CD8-positive, alpha-beta memory T cell (primary cell): ENCODE results near the gene BCL11B. TPM values are rescaled to one million over a fixed set of nuclear protein-coding genes. Genes with fewer than 3 reads are reported as not detected.
A peak's percentile ranks its signal among the peaks of the same experiment; 100 is the strongest.

ENCODE experiments used
- CTCF ChIA-PET: fragments of 350-600 bp; sonication (Branson Sonifier 250); formaldehyde crosslinking; loops from one replicate; lab custom pipeline; 2021; ENCODE audit warnings: antibody characterized with exemption; lab: Charles Lee
- POLR2A ChIA-PET: fragments of 350-600 bp; sonication (Branson Sonifier 250); formaldehyde crosslinking; loops from one replicate; lab custom pipeline; 2021; ENCODE audit warnings: antibody characterized with exemption; lab: Charles Lee
- DNase-seq, 5 donors: peaks; one replicate each; pipeline versions ENCODE4 v3.0.0 to v3.0.0-alpha.2; 2020 to 2022; ENCODE audit warnings: mixed read lengths in 1 of 5
- H3K27ac ChIP-seq: one replicate; pipeline ENCODE4 v1.7.0; 2013; ENCODE audit warnings: low read depth, mild to moderate bottlenecking, low read length, moderate library complexity
- H3K27me3 ChIP-seq: 2 replicates; pipeline ENCODE4 v1.7.0; 2013; ENCODE audit warnings: low read length, mild to moderate bottlenecking; ENCODE audit not compliant: insufficient read depth, poor library complexity, severe bottlenecking
- H3K36me3 ChIP-seq: 2 replicates; pipeline ENCODE4 v1.7.0; 2013; ENCODE audit warnings: mild to moderate bottlenecking, low read length, moderate library complexity; ENCODE audit not compliant: insufficient read depth
- H3K4me1 ChIP-seq: 2 replicates; pipeline ENCODE4 v1.7.0; 2013; ENCODE audit warnings: mild to moderate bottlenecking, low read length, moderate library complexity; ENCODE audit not compliant: insufficient read depth
- H3K4me3 ChIP-seq: 2 replicates; pipeline ENCODE4 v1.7.0; 2013; ENCODE audit warnings: mild to moderate bottlenecking, low read length
- H3K9me3 ChIP-seq: 2 replicates; pipeline ENCODE4 v1.7.0; 2013; ENCODE audit warnings: mild to moderate bottlenecking, low read length
- H3K27ac Mint-ChIP-seq, 8 donors: one replicate each; pipeline ENCODE4 v1.8.0; 2020 to 2021; ENCODE audit warnings: mixed read lengths in 8 of 8, mild to moderate bottlenecking in 6 of 8, inconsistent platforms in 3 of 8, moderate library complexity in 3 of 8
- H3K27me3 Mint-ChIP-seq, 2 donors: one replicate each; pipeline ENCODE4 v1.8.0; 2020 to 2021; ENCODE audit warnings: mixed read lengths in 2 of 2, mild to moderate bottlenecking in 1 of 2, moderate library complexity in 1 of 2
- H3K36me3 Mint-ChIP-seq, 3 donors: one replicate each; pipeline ENCODE4 v1.8.0; 2020 to 2021; ENCODE audit warnings: mixed read lengths in 3 of 3, inconsistent platforms in 1 of 3, mild to moderate bottlenecking in 1 of 3
- H3K4me1 Mint-ChIP-seq, 3 donors: one replicate each; pipeline ENCODE4 v1.8.0; 2020 to 2021; ENCODE audit warnings: mixed read lengths in 3 of 3, inconsistent platforms in 1 of 3, mild to moderate bottlenecking in 1 of 3
- H3K4me3 Mint-ChIP-seq, 7 donors: one replicate each; pipeline ENCODE4 v1.8.0; 2020 to 2021; ENCODE audit warnings: mixed read lengths in 7 of 7, mild to moderate bottlenecking in 6 of 7, moderate library complexity in 4 of 7, inconsistent platforms in 2 of 7
- H3K9me3 Mint-ChIP-seq, 5 donors: one replicate each; pipeline ENCODE4 v1.8.0; 2020 to 2022; ENCODE audit warnings: mixed read lengths in 5 of 5, mild to moderate bottlenecking in 3 of 5, moderate library complexity in 2 of 5, inconsistent platforms in 1 of 5
- polyA plus RNA-seq: library from polyadenylated mRNA; unstranded; fragments of 300-500 nt; fragmentation: Illumina TruSeq; gene quantifications from one replicate; pipeline ENCODE4 v1.2.3, GENCODE V29; 2021
- total RNA-seq, 2 experiments: library from RNA; stranded (reverse); gene quantifications; one replicate each; pipeline ENCODE4 v1.2.3, GENCODE V29; 2021

BCL11B gene
- total and polyA plus RNA-seq, 3 experiments from 2014 or later = 9.7 to 42.5 (median 42.0) TPM

DNA sequence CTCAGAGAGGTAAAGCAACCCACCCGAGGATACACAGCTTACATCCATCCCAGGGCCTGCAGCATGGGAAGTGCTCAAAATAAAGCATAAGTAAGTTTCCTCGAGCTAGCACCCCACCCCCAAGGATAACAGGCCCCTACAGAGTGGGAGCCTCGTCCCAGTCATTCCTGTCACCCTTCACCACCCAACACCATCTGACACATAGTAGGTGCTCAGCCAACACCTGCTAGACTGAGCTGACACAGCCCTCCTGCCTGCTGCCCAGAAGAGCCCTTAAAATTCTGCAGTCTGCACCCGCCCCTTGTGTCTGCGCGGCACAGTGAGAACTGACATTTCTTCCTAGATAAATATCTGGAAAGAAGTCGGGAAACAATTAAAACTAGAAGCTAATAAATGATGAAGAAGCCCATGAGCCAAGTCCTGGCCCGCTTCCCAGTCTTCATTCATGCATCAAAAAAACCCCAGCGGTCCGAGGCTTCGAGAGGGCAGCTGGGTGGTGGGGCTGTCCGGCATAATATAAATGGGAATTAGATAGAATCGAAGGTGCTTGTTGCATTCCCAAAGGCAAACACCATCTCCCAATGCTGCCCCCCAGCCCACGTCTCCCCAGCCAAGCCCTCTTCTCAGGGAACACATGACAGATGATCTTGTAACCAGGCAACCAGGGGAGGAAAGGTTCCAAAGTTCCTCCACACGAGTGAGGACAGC is 76.2 kb downstream of the BCL11B start:
- CTCF ChIA-PET = interaction anchor here (1.2 to 2.1 kb wide), 8 partner anchors 8 to 76 kb away, joined by 3 to 6 read pairs (median 5); partner anchors contain the start of gene BCL11B
- Histone ChIP-seq H3K4me3 (no peak overlapping the region), H3K36me3 (peaks cover 27% of the 10 kb centered on the region), H3K4me1 (peaks cover 99% of the 10 kb centered on the region), H3K9me3 (no peaks in the 10 kb centered on the region), H3K27ac (no peak overlapping the region), H3K27me3 (no peaks in the 10 kb centered on the region)
- Mint-ChIP-seq H3K27me3 (peaks cover 0 to 10% of the 10 kb centered on the region in 2 donors), H3K4me3 (peak overlapping the region in 6 of 7 donors; percentile 51 to 92 (median 60)), H3K27ac (peak overlapping the region; percentile 91 to 98 (median 96)), H3K36me3 (peaks cover 5 to 82% (median 8%) of the 10 kb centered on the region in 3 donors), H3K9me3 (no peaks in the 10 kb centered on the region), H3K4me1 (peaks cover 92 to 100% (median 97%) of the 10 kb centered on the region in 3 donors)
- POLR2A ChIA-PET = interaction anchor here (0.6 to 1.6 kb wide), 3 partner anchors 9 to 1988 kb away, joined by 4 to 14 read pairs (median 4); no protein-coding TSS in a partner anchor
- DNase-seq = peak in 1 of 5 donors; percentile 13

DNA sequence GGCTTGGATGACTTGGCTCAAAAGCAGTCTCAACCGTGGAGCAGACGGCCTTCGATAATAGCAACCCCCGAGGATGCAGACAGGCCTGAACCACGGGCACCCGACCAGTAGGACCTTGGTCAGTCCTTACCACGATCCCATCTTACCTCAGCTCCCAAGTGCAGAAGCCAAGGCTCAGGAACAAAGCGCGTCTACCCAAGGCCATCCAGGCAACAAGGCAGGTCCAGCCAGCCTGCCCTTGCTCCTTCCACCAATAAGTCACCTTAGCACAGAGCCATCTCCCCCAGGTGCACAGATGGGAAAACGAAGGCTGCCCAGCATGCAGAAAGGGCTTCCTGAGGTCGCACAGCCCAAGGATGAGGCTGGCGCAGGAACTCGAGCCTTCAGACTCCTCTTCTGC is 77.3 kb downstream of the BCL11B start:
- Histone ChIP-seq H3K9me3 (no peaks in the 10 kb centered on the region), H3K36me3 (peaks cover 27% of the 10 kb centered on the region), H3K4me1 (peaks cover 99% of the 10 kb centered on the region), H3K4me3 (no peak overlapping the region), H3K27ac (no peak overlapping the region), H3K27me3 (no peaks in the 10 kb centered on the region)
- no peak for DNase-seq
- Mint-ChIP-seq H3K4me3 (peak overlapping the region; percentile 51 to 92 (median 83)), H3K9me3 (no peaks in the 10 kb centered on the region), H3K27ac (peak overlapping the region; percentile 65 to 98 (median 96)), H3K36me3 (peaks cover 5 to 75% (median 8%) of the 10 kb centered on the region in 3 donors), H3K4me1 (peaks cover 94 to 100% (median 100%) of the 10 kb centered on the region in 3 donors), H3K27me3 (peaks cover 0 to 10% of the 10 kb centered on the region in 2 donors)
- POLR2A ChIA-PET = interaction anchor here (0.6 to 1.6 kb wide), 4 partner anchors 10 to 1987 kb away, joined by 4 to 14 read pairs (median 6); no protein-coding TSS in a partner anchor
- CTCF ChIA-PET = interaction anchor here (0.8 to 2.1 kb wide), 6 partner anchors 16 to 77 kb away, joined by 3 to 6 read pairs (median 4); partner anchors contain the start of gene BCL11B

DNA sequence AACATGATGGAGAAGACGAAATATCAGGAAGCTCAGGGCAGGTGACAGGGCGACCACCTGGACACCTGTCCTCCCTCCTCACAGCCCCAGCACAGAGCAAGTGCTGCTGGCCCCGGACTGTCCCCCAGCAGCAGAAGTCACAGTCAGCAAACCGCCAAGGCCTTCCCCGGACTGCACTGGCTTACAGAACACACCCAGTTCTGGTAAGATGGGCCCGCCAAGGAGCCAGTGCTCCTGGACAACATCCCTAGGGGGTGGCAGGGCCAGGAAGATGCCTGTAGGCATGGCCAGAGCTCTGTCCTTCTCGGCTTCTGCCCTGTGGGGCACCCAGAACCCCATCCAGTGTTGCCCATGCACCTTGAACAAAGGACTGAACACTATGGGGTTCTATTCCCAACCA is 77.9 kb downstream of the BCL11B start:
- POLR2A ChIA-PET = interaction anchor here (0.6 to 1.6 kb wide), 3 partner anchors 11 to 61 kb away, joined by 4 to 7 read pairs (median 4); no protein-coding TSS in a partner anchor
- H3K4me1 ChIP-seq = peaks cover 99% of the 10 kb centered on the region
- H3K9me3 ChIP-seq = no peaks in the 10 kb centered on the region
- CTCF ChIA-PET = interaction anchor here (0.8 to 2.1 kb wide), 6 partner anchors 15 to 77 kb away, joined by 3 to 6 read pairs (median 4); partner anchors contain the start of gene BCL11B
- H3K27me3 Mint-ChIP-seq = peaks cover 0 to 12% of the 10 kb centered on the region in 2 donors
- peaks cover 95 to 100% (median 100%) of the 10 kb centered on the region in 3 donors for H3K4me1 Mint-ChIP-seq
- no peaks in the 10 kb centered on the region for H3K27me3 ChIP-seq
- no peak overlapping the region for H3K27ac ChIP-seq
- DNase-seq = peak in 1 of 5 donors; percentile 49
- H3K9me3 Mint-ChIP-seq = no peaks in the 10 kb centered on the region
- H3K36me3 ChIP-seq = peaks cover 24% of the 10 kb centered on the region
- H3K36me3 Mint-ChIP-seq = peaks cover 5 to 71% (median 8%) of the 10 kb centered on the region in 3 donors
- H3K4me3 ChIP-seq = peak overlapping the region; percentile 13
- H3K4me3 Mint-ChIP-seq = peak overlapping the region; percentile 83 to 95 (median 88)
- peak overlapping the region; percentile 94 to 98 (median 96) for H3K27ac Mint-ChIP-seq

DNA sequence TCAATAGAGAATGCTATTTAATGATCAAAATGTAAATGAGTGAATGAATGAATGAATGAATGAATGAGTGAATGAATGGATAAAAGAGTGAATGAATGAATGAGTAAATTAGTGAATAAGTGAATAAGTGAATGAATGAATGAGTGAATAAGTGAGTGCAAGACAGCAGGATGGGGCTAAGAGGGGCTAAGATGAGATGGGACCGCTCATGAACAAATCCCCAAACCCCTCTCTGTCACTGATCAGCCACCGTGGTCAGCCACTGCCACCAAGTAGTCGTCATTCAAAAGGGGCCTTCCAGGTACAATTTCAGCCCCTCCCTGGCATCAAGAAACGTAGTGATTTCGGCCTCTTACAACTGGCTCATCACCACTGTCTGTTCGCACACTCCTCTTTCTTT is 79.2 kb downstream of the BCL11B start:
- Mint-ChIP-seq H3K27me3 (peaks cover 0 to 9% of the 10 kb centered on the region in 2 donors), H3K27ac (peak overlapping the region; percentile 94 to 98 (median 96)), H3K9me3 (no peaks in the 10 kb centered on the region), H3K36me3 (peaks cover 0 to 64% (median 4%) of the 10 kb centered on the region in 3 donors), H3K4me1 (peaks cover 93 to 100% (median 98%) of the 10 kb centered on the region in 3 donors), H3K4me3 (peak overlapping the region; percentile 83 to 95 (median 88))
- POLR2A ChIA-PET = interaction anchor here (0.5 kb wide), 1 partner anchor 195 kb away, joined by 3 read pairs; no protein-coding TSS in a partner anchor
- Histone ChIP-seq H3K4me3 (peak overlapping the region; percentile 63), H3K27me3 (no peaks in the 10 kb centered on the region), H3K4me1 (peaks cover 97% of the 10 kb centered on the region), H3K27ac (peak overlapping the region; percentile 68), H3K36me3 (peaks cover 13% of the 10 kb centered on the region), H3K9me3 (no peaks in the 10 kb centered on the region)
- peak in 2 of 5 donors; percentile 34 to 58 for DNase-seq
- CTCF ChIA-PET = interaction anchor here (2.4 to 3.4 kb wide), 3 partner anchors 14 to 73 kb away, joined by 9 to 20 read pairs (median 16); no protein-coding TSS in a partner anchor

DNA sequence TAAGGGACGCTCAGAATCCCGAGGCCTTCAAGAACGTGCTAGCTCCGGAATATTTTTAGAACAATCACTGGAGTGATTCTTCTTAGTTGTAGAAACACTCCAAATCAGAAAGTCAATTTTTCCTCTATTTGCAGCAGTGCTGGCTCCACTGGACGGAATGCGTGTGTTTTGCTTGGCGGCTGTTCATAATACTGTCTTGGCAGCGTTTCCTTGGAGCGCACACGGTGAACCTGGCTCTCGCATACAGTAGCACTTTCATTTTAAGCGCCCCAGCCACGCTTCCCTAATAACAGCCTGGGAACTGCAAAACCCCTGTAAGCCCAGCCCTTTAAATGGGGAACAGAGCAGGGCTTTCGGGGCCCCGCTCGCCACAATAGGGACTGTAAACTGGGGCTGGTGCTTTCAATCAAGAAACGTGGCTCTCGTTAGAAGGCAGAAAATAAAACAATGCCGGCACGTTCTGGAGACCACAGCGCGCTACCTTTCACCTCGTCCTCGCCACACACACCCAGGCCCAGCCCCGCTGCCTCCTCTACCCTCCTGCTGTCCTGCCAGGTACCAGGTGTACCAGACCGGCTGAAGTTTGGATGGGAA is 79.9 kb downstream of the BCL11B start:
- H3K9me3 ChIP-seq = no peaks in the 10 kb centered on the region
- POLR2A ChIA-PET = interaction anchor here (0.6 to 2.6 kb wide), 16 partner anchors 11 to 1590 kb away, joined by 3 to 33 read pairs (median 3); partner anchors contain the start of gene BCL11B
- Mint-ChIP-seq H3K27ac (peak overlapping the region; percentile 94 to 98 (median 96)), H3K9me3 (no peaks in the 10 kb centered on the region), H3K4me3 (peak overlapping the region; percentile 83 to 95 (median 88)), H3K27me3 (peaks cover 0 to 9% of the 10 kb centered on the region in 2 donors), H3K36me3 (peaks cover 0 to 63% (median 4%) of the 10 kb centered on the region in 3 donors), H3K4me1 (peaks cover 93 to 100% (median 98%) of the 10 kb centered on the region in 3 donors)
- peak overlapping the region; percentile 63 for H3K4me3 ChIP-seq
- H3K27me3 ChIP-seq = no peaks in the 10 kb centered on the region
- peak overlapping the region; percentile 68 for H3K27ac ChIP-seq
- peak in 2 of 5 donors; percentile 59 to 60 for DNase-seq
- peaks cover 5% of the 10 kb centered on the region for H3K36me3 ChIP-seq
- CTCF ChIA-PET = interaction anchor here (0.8 to 3.4 kb wide), 11 partner anchors 9 to 1053 kb away, joined by 3 to 20 read pairs (median 4); no protein-coding TSS in a partner anchor
- H3K4me1 ChIP-seq = peaks cover 97% of the 10 kb centered on the region

DNA sequence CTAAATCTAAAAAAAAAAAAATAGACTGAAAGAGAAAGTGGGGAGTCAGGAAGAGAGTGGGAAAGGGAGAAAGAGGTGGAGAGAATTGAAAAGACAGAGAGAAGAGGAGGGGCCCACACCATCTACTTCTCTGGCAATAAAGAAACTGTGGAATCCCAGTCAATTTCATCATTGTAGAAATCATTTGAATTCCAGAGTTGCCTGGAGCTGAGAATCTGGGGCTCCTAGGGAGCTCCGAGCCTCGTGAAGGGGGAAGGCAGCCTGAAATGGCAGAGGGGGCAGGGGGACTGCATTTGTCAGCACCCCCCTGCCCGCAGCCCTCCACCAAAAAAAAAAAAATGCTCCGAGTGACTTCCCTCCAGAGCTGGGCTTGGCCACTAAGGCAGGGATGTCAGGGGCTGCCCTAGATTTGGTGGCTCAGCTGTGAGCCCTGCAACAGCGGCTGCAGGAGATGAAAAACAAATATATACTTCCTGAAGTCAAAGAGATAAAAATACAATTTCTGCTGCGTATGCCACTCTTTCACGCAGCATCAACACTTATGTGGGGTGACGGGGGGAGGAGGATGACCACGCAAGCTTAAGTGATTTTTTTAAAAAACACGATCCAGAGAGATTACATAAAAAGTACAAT is 80.5 kb downstream of the BCL11B start:
- H3K36me3 ChIP-seq = no peaks in the 10 kb centered on the region
- DNase-seq = peak; percentile 27 to 80 (median 65)
- H3K36me3 Mint-ChIP-seq = peaks cover 0 to 63% (median 4%) of the 10 kb centered on the region in 3 donors
- peak overlapping the region; percentile 83 to 95 (median 88) for H3K4me3 Mint-ChIP-seq
- peaks cover 0 to 9% of the 10 kb centered on the region in 2 donors for H3K27me3 Mint-ChIP-seq
- peaks cover 93 to 100% (median 98%) of the 10 kb centered on the region in 3 donors for H3K4me1 Mint-ChIP-seq
- ChIA-PET CTCF (interaction anchor here (0.8 to 3.4 kb wide), 11 partner anchors 9 to 1052 kb away, joined by 3 to 20 read pairs (median 4); no protein-coding TSS in a partner anchor), POLR2A (interaction anchor here (0.6 to 2.6 kb wide), 20 partner anchors 11 to 1650 kb away, joined by 3 to 33 read pairs (median 3); partner anchors contain the start of gene BCL11B)
- peak overlapping the region; percentile 63 for H3K4me3 ChIP-seq
- no peaks in the 10 kb centered on the region for H3K27me3 ChIP-seq
- H3K27ac Mint-ChIP-seq = peak overlapping the region; percentile 94 to 98 (median 96)
- peak overlapping the region; percentile 68 for H3K27ac ChIP-seq
- H3K4me1 ChIP-seq = peaks cover 97% of the 10 kb centered on the region
- no peaks in the 10 kb centered on the region for H3K9me3 ChIP-seq
- H3K9me3 Mint-ChIP-seq = no peaks in the 10 kb centered on the region
